CD4-positive, alpha-beta T cell treated with Interleukin-21 for 1 hour (primary cell): Measurements from ENCODE around the gene TLCD1.
A peak's percentile ranks its signal among the peaks of the same experiment; 100 is the strongest.

Source experiments
- DNase-seq: peaks from one replicate; pipeline ENCODE4 v3.0.0-alpha.2; 2020

TLCD1 gene

GRCh38 chr17:28726226-28726626 is at the start of gene TLCD1:
TSS of gene TLCD1 (minus strand) at chr17:28726233. CDS start at chr17:28726097, 136 bp downstream.
- peak; percentile 73 for DNase-seq

- DNase-seq, result no peak
Measured at GRCh38 chr17:28774206-28774605, 48.2 kb upstream of the TLCD1 start.

GRCh38 chr17:28773736-28774135 is 47.7 kb upstream of the TLCD1 start:
- DNase-seq, result no peak

- no peak for DNase-seq
Measured at GRCh38 chr17:28765038-28765437, 39.0 kb upstream of the TLCD1 start.

GRCh38 chr17:28763804-28764266 is 37.8 kb upstream of the TLCD1 start:
- peak; percentile 86 for DNase-seq

- no peak for DNase-seq
Measured at GRCh38 chr17:28763137-28763799, 37.2 kb upstream of the TLCD1 start.

GRCh38 chr17:28760601-28761562 is 34.8 kb upstream of the TLCD1 start:
- no peak for DNase-seq

- no peak for DNase-seq
Measured at GRCh38 chr17:28759256-28759865, 33.3 kb upstream of the TLCD1 start.

GRCh38 chr17:28758411-28759121 is 32.5 kb upstream of the TLCD1 start:
- no peak for DNase-seq

- DNase-seq, result no peak
Measured at GRCh38 chr17:28756049-28756804, 30.2 kb upstream of the TLCD1 start.

- no peak for DNase-seq
Measured at GRCh38 chr17:28755486-28755885, 29.5 kb upstream of the TLCD1 start.

- DNase-seq, result no peak
Measured at GRCh38 chr17:28751600-28752366, 25.8 kb upstream of the TLCD1 start.

- DNase-seq, result peak; percentile 92
Measured at GRCh38 chr17:28750178-28751047, 24.4 kb upstream of the TLCD1 start.

GRCh38 chr17:28749516-28750177 is 23.6 kb upstream of the TLCD1 start:
- DNase-seq, result no peak

- no peak for DNase-seq
Measured at GRCh38 chr17:28748852-28749515, 23.0 kb upstream of the TLCD1 start.

GRCh38 chr17:28747801-28748750 is 22.0 kb upstream of the TLCD1 start:
- DNase-seq, result no peak

GRCh38 chr17:28747051-28747691 is 21.1 kb upstream of the TLCD1 start:
- no peak for DNase-seq
